Skeletal muscle tissue (tissue), 4 donors: ENCODE results near the gene PLPP4. TPM values are rescaled to one million over a fixed set of nuclear protein-coding genes. Genes with fewer than 3 reads are reported as not detected.

Experiments used
- H3K27ac ChIP-seq: one replicate; pipeline ENCODE4 v1.7.0; 2013; ENCODE audit warnings: mild to moderate bottlenecking, low read depth, low read length, inconsistent platforms
- H3K27me3 ChIP-seq, 3 donors: one replicate each; pipeline ENCODE4 v1.7.0; 2013; ENCODE audit warnings: low read length in 3 of 3; ENCODE audit not compliant: control insufficient read depth in 3 of 3, insufficient read depth in 3 of 3
- H3K36me3 ChIP-seq, 3 donors: one replicate each; pipeline ENCODE4 v1.7.0; 2013; ENCODE audit warnings: low read length in 3 of 3; ENCODE audit not compliant: control insufficient read depth in 3 of 3, insufficient read depth in 3 of 3
- H3K4me1 ChIP-seq, 3 donors: one replicate each; pipeline ENCODE4 v1.7.0; 2013; ENCODE audit warnings: low read length in 3 of 3, mild to moderate bottlenecking in 3 of 3; ENCODE audit not compliant: control insufficient read depth in 3 of 3, insufficient read depth in 3 of 3
- H3K4me3 ChIP-seq, 3 donors: one replicate each; pipeline ENCODE4 v1.7.0; 2013; ENCODE audit warnings: low read length in 3 of 3
- H3K9ac ChIP-seq, 3 donors: one replicate each; pipeline ENCODE4 v1.7.0; 2013; ENCODE audit warnings: low read length in 3 of 3, mild to moderate bottlenecking in 3 of 3, moderate library complexity in 2 of 3, low read depth in 1 of 3
- H3K9me3 ChIP-seq, 3 donors: one replicate each; pipeline ENCODE4 v1.7.0; 2013; ENCODE audit warnings: low read length in 3 of 3; ENCODE audit not compliant: control insufficient read depth in 3 of 3
- total RNA-seq: library from RNA; depleted of rRNA; stranded (reverse); fragments of >200 nt; gene quantifications from one replicate; pipeline ENCODE4 v1.2.3, GENCODE V29; 2014
- donor health status: Osteomylitis.

PLPP4 gene
- total RNA-seq, 1 donor from 2014 or later, result 0.52 TPM

- H3K36me3 ChIP-seq, result no peaks in the 10 kb centered on the region
- H3K9ac ChIP-seq, result no peak overlapping the region
- H3K4me1 ChIP-seq, result no peaks in the 10 kb centered on the region
- no peaks in the 10 kb centered on the region for H3K9me3 ChIP-seq
- no peak overlapping the region for H3K27ac ChIP-seq
- no peak overlapping the region for H3K4me3 ChIP-seq
- H3K27me3 ChIP-seq, result no peaks in the 10 kb centered on the region
Observed at GRCh38 chr10:120508966-120509365, 51.9 kb downstream of the PLPP4 start.

GRCh38 chr10:120511165-120511564 is 54.1 kb downstream of the PLPP4 start:
- no peak overlapping the region for H3K4me3 ChIP-seq
- H3K9ac ChIP-seq, result no peak overlapping the region
- H3K9me3 ChIP-seq, result no peaks in the 10 kb centered on the region
- no peak overlapping the region for H3K27ac ChIP-seq
- H3K4me1 ChIP-seq, result no peaks in the 10 kb centered on the region
- H3K36me3 ChIP-seq, result no peaks in the 10 kb centered on the region
- no peaks in the 10 kb centered on the region for H3K27me3 ChIP-seq

- H3K27me3 ChIP-seq, result no peaks in the 10 kb centered on the region
- no peak overlapping the region for H3K27ac ChIP-seq
- no peaks in the 10 kb centered on the region for H3K36me3 ChIP-seq
- H3K4me1 ChIP-seq, result no peaks in the 10 kb centered on the region
- H3K9me3 ChIP-seq, result no peaks in the 10 kb centered on the region
- no peak overlapping the region for H3K4me3 ChIP-seq
- no peak overlapping the region for H3K9ac ChIP-seq
Observed at GRCh38 chr10:120513307-120513796, 56.3 kb downstream of the PLPP4 start.

- Histone ChIP-seq H3K4me3 (no peak overlapping the region), H3K27ac (no peak overlapping the region), H3K27me3 (no peaks in the 10 kb centered on the region), H3K36me3 (no peaks in the 10 kb centered on the region), H3K9me3 (no peaks in the 10 kb centered on the region), H3K4me1 (no peaks in the 10 kb centered on the region), H3K9ac (no peak overlapping the region)
Observed at GRCh38 chr10:120514035-120514620, 57.1 kb downstream of the PLPP4 start.

GRCh38 chr10:120514959-120515358 is 57.9 kb downstream of the PLPP4 start:
- H3K4me3 ChIP-seq, result no peak overlapping the region

GRCh38 chr10:120515741-120516140 is 58.7 kb downstream of the PLPP4 start:
- Histone ChIP-seq H3K4me1 (no peaks in the 10 kb centered on the region), H3K9ac (no peak overlapping the region), H3K27me3 (no peaks in the 10 kb centered on the region), H3K4me3 (no peak overlapping the region), H3K9me3 (no peaks in the 10 kb centered on the region), H3K36me3 (no peaks in the 10 kb centered on the region), H3K27ac (no peak overlapping the region)

More at GRCh38 chr10:120514959-120515358, 57.9 kb downstream of the PLPP4 start:
- no peak overlapping the region for H3K9ac ChIP-seq
- H3K4me1 ChIP-seq, result no peaks in the 10 kb centered on the region
- no peaks in the 10 kb centered on the region for H3K27me3 ChIP-seq
- H3K36me3 ChIP-seq, result no peaks in the 10 kb centered on the region
- no peak overlapping the region for H3K27ac ChIP-seq
- no peaks in the 10 kb centered on the region for H3K9me3 ChIP-seq

- H3K9me3 ChIP-seq, result no peaks in the 10 kb centered on the region
- H3K27me3 ChIP-seq, result no peaks in the 10 kb centered on the region
- no peaks in the 10 kb centered on the region for H3K4me1 ChIP-seq
- no peaks in the 10 kb centered on the region for H3K36me3 ChIP-seq
- no peak overlapping the region for H3K9ac ChIP-seq
- H3K27ac ChIP-seq, result no peak overlapping the region
- no peak overlapping the region for H3K4me3 ChIP-seq
Observed at GRCh38 chr10:120516426-120516825, 59.4 kb downstream of the PLPP4 start.

GRCh38 chr10:120517196-120517595 is 60.2 kb downstream of the PLPP4 start:
- no peaks in the 10 kb centered on the region for H3K27me3 ChIP-seq
- no peak overlapping the region for H3K27ac ChIP-seq
- no peaks in the 10 kb centered on the region for H3K4me1 ChIP-seq
- no peak overlapping the region for H3K9ac ChIP-seq
- no peaks in the 10 kb centered on the region for H3K9me3 ChIP-seq
- no peak overlapping the region for H3K4me3 ChIP-seq
- no peaks in the 10 kb centered on the region for H3K36me3 ChIP-seq

GRCh38 chr10:120517881-120518484 is 61.0 kb downstream of the PLPP4 start:
- no peak overlapping the region for H3K4me3 ChIP-seq
- H3K4me1 ChIP-seq, result no peaks in the 10 kb centered on the region
- no peaks in the 10 kb centered on the region for H3K27me3 ChIP-seq
- no peaks in the 10 kb centered on the region for H3K9me3 ChIP-seq
- no peak overlapping the region for H3K27ac ChIP-seq
- H3K36me3 ChIP-seq, result no peaks in the 10 kb centered on the region
- no peak overlapping the region for H3K9ac ChIP-seq

- H3K27ac ChIP-seq, result no peak overlapping the region
- no peaks in the 10 kb centered on the region for H3K36me3 ChIP-seq
- H3K9ac ChIP-seq, result no peak overlapping the region
- H3K27me3 ChIP-seq, result no peaks in the 10 kb centered on the region
- H3K9me3 ChIP-seq, result no peaks in the 10 kb centered on the region
- no peak overlapping the region for H3K4me3 ChIP-seq
- no peaks in the 10 kb centered on the region for H3K4me1 ChIP-seq
Observed at GRCh38 chr10:120521880-120522279, 64.9 kb downstream of the PLPP4 start.
